Measurements from ENCODE around the gene SH3D21. TPM values are rescaled to one million over a fixed set of nuclear protein-coding genes. Genes with fewer than 3 reads are reported as not detected.

Gene SH3D21
- total RNA-seq, 2 donors from 2014 or later: 14.7 to 15.5 TPM

- WGBS, 2 experiments (ENCODE audit: insufficient coverage in 1 of 2, insufficient read length in 1 of 2): 96 to 100% methylated on average over 1 of the region's 2 CpGs
- DNase-seq: no peak
- H3K27me3 Mint-ChIP-seq (ENCODE audit: insufficient read depth): no peaks in the 10 kb centered on the region
- TF ChIP-seq, protein P1, sequence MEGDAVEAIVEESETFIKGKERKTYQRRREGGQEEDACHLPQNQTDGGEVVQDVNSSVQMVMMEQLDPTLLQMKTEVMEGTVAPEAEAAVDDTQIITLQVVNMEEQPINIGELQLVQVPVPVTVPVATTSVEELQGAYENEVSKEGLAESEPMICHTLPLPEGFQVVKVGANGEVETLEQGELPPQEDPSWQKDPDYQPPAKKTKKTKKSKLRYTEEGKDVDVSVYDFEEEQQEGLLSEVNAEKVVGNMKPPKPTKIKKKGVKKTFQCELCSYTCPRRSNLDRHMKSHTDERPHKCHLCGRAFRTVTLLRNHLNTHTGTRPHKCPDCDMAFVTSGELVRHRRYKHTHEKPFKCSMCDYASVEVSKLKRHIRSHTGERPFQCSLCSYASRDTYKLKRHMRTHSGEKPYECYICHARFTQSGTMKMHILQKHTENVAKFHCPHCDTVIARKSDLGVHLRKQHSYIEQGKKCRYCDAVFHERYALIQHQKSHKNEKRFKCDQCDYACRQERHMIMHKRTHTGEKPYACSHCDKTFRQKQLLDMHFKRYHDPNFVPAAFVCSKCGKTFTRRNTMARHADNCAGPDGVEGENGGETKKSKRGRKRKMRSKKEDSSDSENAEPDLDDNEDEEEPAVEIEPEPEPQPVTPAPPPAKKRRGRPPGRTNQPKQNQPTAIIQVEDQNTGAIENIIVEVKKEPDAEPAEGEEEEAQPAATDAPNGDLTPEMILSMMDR (conservative IDR thresholded peaks at IDR 0.05): no peak
- no peaks in the 10 kb centered on the region for H3K4me1 Mint-ChIP-seq
- Histone ChIP-seq H3K36me3 (ENCODE audit: control insufficient read depth, insufficient read depth, low read length) (peaks cover 56% of the 10 kb centered on the region), H3K27ac (ENCODE audit: low read depth, low read length) (no peak overlapping the region), H3K4me3 (ENCODE audit: low read length) (no peak overlapping the region), H3K4me1 (ENCODE audit: control insufficient read depth, insufficient read depth, low read length) (no peaks in the 10 kb centered on the region), H3K9me3 (ENCODE audit: control insufficient read depth, low read length) (no peaks in the 10 kb centered on the region), H3K9ac (ENCODE audit: extremely low read depth, low read length, poor library complexity, severe bottlenecking) (no peak overlapping the region), H3K27me3 (ENCODE audit: control insufficient read depth, insufficient read depth, low read length, poor library complexity, severe bottlenecking) (no peaks in the 10 kb centered on the region)
- H3K36me3 Mint-ChIP-seq (ENCODE audit: low read depth): peaks cover 25% of the 10 kb centered on the region
- H3K9me3 Mint-ChIP-seq: no peaks in the 10 kb centered on the region
- no peak overlapping the region for H3K4me3 Mint-ChIP-seq
- H3K27ac Mint-ChIP-seq: no peak overlapping the region
These were observed 26.9 kb upstream of the SH3D21 start for GRCh38 chr1:36279110-36279788.

- Mint-ChIP-seq H3K9me3 (no peaks in the 10 kb centered on the region), H3K27ac (peak overlapping the region; percentile 46), H3K27me3 (ENCODE audit: insufficient read depth) (no peaks in the 10 kb centered on the region), H3K4me3 (no peak overlapping the region), H3K36me3 (ENCODE audit: low read depth) (peaks cover 22% of the 10 kb centered on the region), H3K4me1 (no peaks in the 10 kb centered on the region)
- Histone ChIP-seq H3K36me3 (ENCODE audit: control insufficient read depth, insufficient read depth, low read length) (peaks cover 56% of the 10 kb centered on the region), H3K4me3 (ENCODE audit: low read length) (no peak overlapping the region), H3K4me1 (ENCODE audit: control insufficient read depth, insufficient read depth, low read length) (no peaks in the 10 kb centered on the region), H3K9me3 (ENCODE audit: control insufficient read depth, low read length) (no peaks in the 10 kb centered on the region), H3K9ac (ENCODE audit: extremely low read depth, low read length, poor library complexity, severe bottlenecking) (no peak overlapping the region), H3K27ac (ENCODE audit: low read depth, low read length) (no peak overlapping the region), H3K27me3 (ENCODE audit: control insufficient read depth, insufficient read depth, low read length, poor library complexity, severe bottlenecking) (no peaks in the 10 kb centered on the region)
- TF ChIP-seq, protein P1 (conservative IDR thresholded peaks at IDR 0.05): no peak
- WGBS, 2 experiments (ENCODE audit: insufficient coverage in 1 of 2, insufficient read length in 1 of 2): 97 to 98% methylated on average over 6 to 7 of the region's 7 CpGs
- DNase-seq: no peak
These were observed 26.3 kb upstream of the SH3D21 start for GRCh38 chr1:36279789-36280296.

DNA sequence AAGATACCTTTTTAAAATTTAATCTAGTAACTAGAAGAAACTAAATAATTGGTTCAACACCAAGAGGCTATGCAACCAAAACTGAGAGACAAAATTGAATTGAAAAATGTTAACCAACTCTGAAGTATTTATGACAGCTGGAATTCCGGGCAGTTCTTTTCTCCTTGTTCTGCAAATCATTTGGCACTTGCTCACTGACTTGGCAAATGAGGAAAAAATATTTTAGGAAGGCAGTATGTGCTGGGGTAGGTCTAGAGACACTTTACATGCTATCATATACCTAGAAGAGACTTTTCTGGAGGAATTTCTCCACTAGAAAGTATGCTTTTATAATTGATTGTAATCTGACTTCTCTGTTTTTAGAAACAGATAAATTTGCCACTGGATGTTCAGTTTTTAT lies 22.1 kb upstream of the SH3D21 start:
- TF ChIP-seq, protein P1 (conservative IDR thresholded peaks at IDR 0.05): no peak
- Mint-ChIP-seq H3K27ac (peak overlapping the region; percentile 8), H3K4me3 (no peak overlapping the region), H3K36me3 (ENCODE audit: low read depth) (peaks cover 49% of the 10 kb centered on the region), H3K9me3 (no peaks in the 10 kb centered on the region), H3K4me1 (peaks cover 1% of the 10 kb centered on the region), H3K27me3 (ENCODE audit: insufficient read depth) (no peaks in the 10 kb centered on the region)
- Histone ChIP-seq H3K27me3 (ENCODE audit: control insufficient read depth, insufficient read depth, low read length, poor library complexity, severe bottlenecking) (no peaks in the 10 kb centered on the region), H3K36me3 (ENCODE audit: control insufficient read depth, insufficient read depth, low read length) (peaks cover 83% of the 10 kb centered on the region), H3K9me3 (ENCODE audit: control insufficient read depth, low read length) (no peaks in the 10 kb centered on the region), H3K4me1 (ENCODE audit: control insufficient read depth, insufficient read depth, low read length) (peaks cover 2% of the 10 kb centered on the region), H3K27ac (ENCODE audit: low read depth, low read length) (no peak overlapping the region), H3K9ac (ENCODE audit: extremely low read depth, low read length, poor library complexity, severe bottlenecking) (no peak overlapping the region), H3K4me3 (ENCODE audit: low read length) (no peak overlapping the region)
- 93 to 100% methylated on average over 1 of the region's 1 CpG for WGBS, 2 experiments (ENCODE audit: insufficient coverage in 1 of 2, insufficient read length in 1 of 2)
- DNase-seq: no peak
